Measurements from ENCODE around the gene RAD51.

- no peak for TF ChIP-seq ZNF274 (IDR thresholded peaks at IDR 0.05; ENCODE audit: low read depth, low read length)
- TF ChIP-seq YY1 (IDR thresholded peaks at IDR 0.05; ENCODE audit: insufficient read depth, insufficient read length): no peak
Observed at GRCh38 chr15:40688932-40689799, 5.8 kb upstream of the RAD51 start.
